Measurements from ENCODE around the gene TM9SF1. TPM values are rescaled to one million over a fixed set of nuclear protein-coding genes. Genes with fewer than 3 reads are reported as not detected.
"Not testable (repeated sequence)": the region's sequence is repeated elsewhere in the genome, so short reads cannot be mapped to it uniquely, and the experiment has no call there.

TM9SF1 gene
- polyA plus RNA-seq, 3 donors, result 14.6 to 56.0 (median 51.1) TPM

- no peak overlapping the region for H3K9ac ChIP-seq (ENCODE audit: insufficient read depth, low read length, poor library complexity, severe bottlenecking)
- Mint-ChIP-seq H3K27me3 (ENCODE audit: low read depth in 3 of 3) (peaks cover 0 to 2% (median 1%) of the 10 kb centered on the region in 3 donors), H3K9me3 (no peaks in the 10 kb centered on the region), H3K4me1 (peaks cover 12% of the 10 kb centered on the region), H3K27ac (no peak overlapping the region), H3K36me3 (peaks cover 14 to 18% of the 10 kb centered on the region in 2 donors), H3K4me3 (no peak overlapping the region)
- H3K36me3 ChIP-seq (replicated peaks in 1 of 2; ENCODE audit: control insufficient read depth in 1 of 2, insufficient read depth in 2 of 2, low read length in 2 of 2), result peaks cover 5 to 18% of the 10 kb centered on the region in 2 donors
- peaks cover 53% of the 10 kb centered on the region for H3K79me2 ChIP-seq (ENCODE audit: insufficient read depth, low read length)
- peaks cover 15 to 17% of the 10 kb centered on the region in 2 donors for H3K4me1 ChIP-seq (ENCODE audit: control insufficient read depth in 1 of 2, insufficient read depth in 2 of 2, low read length in 2 of 2)
- H3K4me2 ChIP-seq (replicated peaks; ENCODE audit: extremely low read depth, low read length, poor library complexity, severe bottlenecking), result no peak overlapping the region
- H3K27me3 ChIP-seq (ENCODE audit: control insufficient read depth in 2 of 2, insufficient read depth in 2 of 2, low read length in 2 of 2), result no peaks in the 10 kb centered on the region
- DNase-seq, result no peak
- H3K27ac ChIP-seq (ENCODE audit: low read depth in 1 of 2, low read length in 2 of 2), result no peak overlapping the region
- no peaks in the 10 kb centered on the region for H3K9me3 ChIP-seq (replicated peaks in 1 of 2; ENCODE audit: control insufficient read depth in 1 of 2, insufficient read depth in 1 of 2, low read length in 2 of 2)
- H2AFZ ChIP-seq (ENCODE audit: insufficient read depth, low read depth, low read length, poor library complexity, severe bottlenecking), result no peak overlapping the region
- WGBS (ENCODE audit: insufficient coverage), result no CpG with 5 or more reads among the region's 3 CpGs
- intact Hi-C loops (cut with micrococcal nuclease), result loop anchor here in 1 of 2 donors (10.0 kb wide), 1 partner anchor 85 kb away; the partner anchor contains the start of gene CIDEB
- H4K20me1 ChIP-seq (ENCODE audit: insufficient read depth, low read length), result peaks cover 5% of the 10 kb centered on the region
- TF ChIP-seq CTCF (IDR thresholded peaks at IDR 0.05), result no peak
- no peak overlapping the region for H3K4me3 ChIP-seq (replicated peaks in 1 of 3; ENCODE audit: low read depth in 2 of 3, low read length in 3 of 3)
These were observed 24.3 kb upstream of the TM9SF1 start for GRCh38 chr14:24219521-24219920.

GRCh38 chr14:24219080-24219479 is 23.8 kb upstream of the TM9SF1 start:
- Mint-ChIP-seq H3K4me1 (peaks cover 16% of the 10 kb centered on the region), H3K9me3 (no peaks in the 10 kb centered on the region), H3K4me3 (no peak overlapping the region), H3K27me3 (ENCODE audit: low read depth in 3 of 3) (peaks cover 0 to 2% (median 1%) of the 10 kb centered on the region in 3 donors), H3K36me3 (peaks cover 16 to 21% of the 10 kb centered on the region in 2 donors), H3K27ac (peak overlapping the region in 1 of 7 donors; percentile 13)
- no peak overlapping the region for H3K27ac ChIP-seq (ENCODE audit: low read depth in 1 of 2, low read length in 2 of 2)
- intact Hi-C loops (cut with micrococcal nuclease), result loop anchor here in 1 of 2 donors (10.0 kb wide), 1 partner anchor 86 kb away; the partner anchor contains the start of gene CIDEB
- no peak for DNase-seq
- no peak overlapping the region for H3K4me2 ChIP-seq (replicated peaks; ENCODE audit: extremely low read depth, low read length, poor library complexity, severe bottlenecking)
- no peak overlapping the region for H3K4me3 ChIP-seq (replicated peaks in 1 of 3; ENCODE audit: low read depth in 2 of 3, low read length in 3 of 3)
- peaks cover 19 to 21% of the 10 kb centered on the region in 2 donors for H3K4me1 ChIP-seq (ENCODE audit: control insufficient read depth in 1 of 2, insufficient read depth in 2 of 2, low read length in 2 of 2)
- no peak overlapping the region for H3K9ac ChIP-seq (ENCODE audit: insufficient read depth, low read length, poor library complexity, severe bottlenecking)
- no peaks in the 10 kb centered on the region for H3K9me3 ChIP-seq (replicated peaks in 1 of 2; ENCODE audit: control insufficient read depth in 1 of 2, insufficient read depth in 1 of 2, low read length in 2 of 2)
- H3K79me2 ChIP-seq (ENCODE audit: insufficient read depth, low read length), result peaks cover 53% of the 10 kb centered on the region
- no CpG with 5 or more reads among the region's 4 CpGs for whole genome bisulfite sequencing (ENCODE audit: insufficient coverage)
- H3K27me3 ChIP-seq (ENCODE audit: control insufficient read depth in 2 of 2, insufficient read depth in 2 of 2, low read length in 2 of 2), result no peaks in the 10 kb centered on the region
- no peak for TF ChIP-seq CTCF (IDR thresholded peaks at IDR 0.05)
- H2AFZ ChIP-seq (ENCODE audit: insufficient read depth, low read depth, low read length, poor library complexity, severe bottlenecking), result no peak overlapping the region
- peaks cover 5 to 14% of the 10 kb centered on the region in 2 donors for H3K36me3 ChIP-seq (replicated peaks in 1 of 2; ENCODE audit: control insufficient read depth in 1 of 2, insufficient read depth in 2 of 2, low read length in 2 of 2)
- peaks cover under 1% of the 10 kb centered on the region for H4K20me1 ChIP-seq (ENCODE audit: insufficient read depth, low read length)

- no CpG with 5 or more reads among the region's 1 CpG for WGBS (ENCODE audit: insufficient coverage)
- peak overlapping the region; percentile 66 to 99 (median 97) for H3K27ac Mint-ChIP-seq
- not testable (repeated sequence) for H3K4me3 Mint-ChIP-seq; H3K9ac ChIP-seq (ENCODE audit: insufficient read depth, low read length, poor library complexity, severe bottlenecking); H4K20me1 ChIP-seq (ENCODE audit: insufficient read depth, low read length); H3K4me3 ChIP-seq (replicated peaks in 1 of 3; ENCODE audit: low read depth in 2 of 3, low read length in 3 of 3); H3K4me2 ChIP-seq (replicated peaks; ENCODE audit: extremely low read depth, low read length, poor library complexity, severe bottlenecking); H3K27me3 ChIP-seq (ENCODE audit: control insufficient read depth in 2 of 2, insufficient read depth in 2 of 2, low read length in 2 of 2); DNase-seq; H3K9me3 Mint-ChIP-seq; H2AFZ ChIP-seq (ENCODE audit: insufficient read depth, low read depth, low read length, poor library complexity, severe bottlenecking); H3K9me3 ChIP-seq (replicated peaks in 1 of 2; ENCODE audit: control insufficient read depth in 1 of 2, insufficient read depth in 1 of 2, low read length in 2 of 2); H3K27me3 Mint-ChIP-seq (ENCODE audit: low read depth in 3 of 3)
- Histone ChIP-seq H3K4me1 (ENCODE audit: control insufficient read depth in 1 of 2, insufficient read depth in 2 of 2, low read length in 2 of 2) (peaks cover 30 to 36% of the 10 kb centered on the region in 2 donors), H3K79me2 (ENCODE audit: insufficient read depth, low read length) (peaks cover 40% of the 10 kb centered on the region), H3K36me3 (replicated peaks in 1 of 2; ENCODE audit: control insufficient read depth in 1 of 2, insufficient read depth in 2 of 2, low read length in 2 of 2) (peaks cover 5 to 14% of the 10 kb centered on the region in 2 donors), H3K27ac (ENCODE audit: low read depth in 1 of 2, low read length in 2 of 2) (peak overlapping the region in 1 of 2 donors; percentile 98)
- H3K4me1 Mint-ChIP-seq, result peaks cover 26% of the 10 kb centered on the region
- H3K36me3 Mint-ChIP-seq, result peaks cover 16 to 21% of the 10 kb centered on the region in 2 donors
- intact Hi-C loops (cut with micrococcal nuclease), result loop anchor here (1.0 to 10.0 kb wide), 2 partner anchors 14 to 88 kb away; partner anchors contain the start of gene CIDEB (in 1 of the 2)
These were observed 21.6 kb upstream of the TM9SF1 start for GRCh38 chr14:24216876-24217275.

Data from CD14-positive monocyte (primary cell).